ENCODE measurements around the gene SLC5A2. TPM values are rescaled to one million over a fixed set of nuclear protein-coding genes. Genes with fewer than 3 reads are reported as not detected.
A peak's percentile ranks its signal among the peaks of the same experiment; 100 is the strongest.

Gene SLC5A2
- total RNA-seq, 1 donor from 2014 or later, result 0.53 TPM

- no peak for DNase-seq (ENCODE audit: low spot score in 2 of 2)
- Histone ChIP-seq H3K4me1 (peaks cover 5 to 29% of the 10 kb centered on the region in 2 donors), H3K36me3 (peaks cover under 1 to 12% of the 10 kb centered on the region in 2 donors), H3K4me3 (no peak overlapping the region), H3K27me3 (no peaks in the 10 kb centered on the region), H3K27ac (no peak overlapping the region), H3K9me3 (no peaks in the 10 kb centered on the region)
- no peak for TF ChIP-seq CTCF (IDR thresholded peaks at IDR 0.05)
- intact Hi-C loops (cut with DNase I), result loop anchor here (5.0 to 10.0 kb wide), 4 partner anchors 48 to 369 kb away; partner anchors contain the start of genes ARMC5, FUS and ZNF267
These were observed 22.6 kb downstream of the SLC5A2 start for GRCh38 chr16:31505483-31505882.

DNA sequence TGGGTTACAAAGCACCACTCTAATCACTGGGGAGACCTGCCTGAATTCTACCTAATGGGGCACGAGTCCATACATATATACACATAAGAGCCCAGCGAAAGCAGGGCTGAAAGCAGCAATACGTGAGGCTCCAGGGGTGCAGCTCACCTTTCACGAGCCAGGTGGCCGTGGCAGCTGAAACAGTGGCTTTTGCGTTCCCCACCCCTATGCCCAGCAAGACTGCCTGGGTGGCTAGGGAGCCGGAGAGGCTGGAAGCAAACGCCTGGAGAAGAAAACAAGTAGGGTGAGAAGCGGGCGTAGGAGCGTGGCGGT lies 24.6 kb downstream of the SLC5A2 start:
- no peak for DNase-seq (ENCODE audit: low spot score in 2 of 2)
- intact Hi-C loops (cut with DNase I), result loop anchor here (5.0 to 10.0 kb wide), 4 partner anchors 50 to 367 kb away; partner anchors contain the start of genes ARMC5, FUS and ZNF267
- H3K27ac ChIP-seq, result peak overlapping the region; percentile 96 to 97
- H3K27me3 ChIP-seq, result no peaks in the 10 kb centered on the region
- H3K36me3 ChIP-seq, result peaks cover 0 to 11% of the 10 kb centered on the region in 2 donors
- no peaks in the 10 kb centered on the region for H3K9me3 ChIP-seq
- H3K4me3 ChIP-seq, result peak overlapping the region; percentile 95 to 97
- H3K4me1 ChIP-seq, result peaks cover 5 to 29% of the 10 kb centered on the region in 2 donors
- TF ChIP-seq CTCF (IDR thresholded peaks at IDR 0.05), result no peak

DNA sequence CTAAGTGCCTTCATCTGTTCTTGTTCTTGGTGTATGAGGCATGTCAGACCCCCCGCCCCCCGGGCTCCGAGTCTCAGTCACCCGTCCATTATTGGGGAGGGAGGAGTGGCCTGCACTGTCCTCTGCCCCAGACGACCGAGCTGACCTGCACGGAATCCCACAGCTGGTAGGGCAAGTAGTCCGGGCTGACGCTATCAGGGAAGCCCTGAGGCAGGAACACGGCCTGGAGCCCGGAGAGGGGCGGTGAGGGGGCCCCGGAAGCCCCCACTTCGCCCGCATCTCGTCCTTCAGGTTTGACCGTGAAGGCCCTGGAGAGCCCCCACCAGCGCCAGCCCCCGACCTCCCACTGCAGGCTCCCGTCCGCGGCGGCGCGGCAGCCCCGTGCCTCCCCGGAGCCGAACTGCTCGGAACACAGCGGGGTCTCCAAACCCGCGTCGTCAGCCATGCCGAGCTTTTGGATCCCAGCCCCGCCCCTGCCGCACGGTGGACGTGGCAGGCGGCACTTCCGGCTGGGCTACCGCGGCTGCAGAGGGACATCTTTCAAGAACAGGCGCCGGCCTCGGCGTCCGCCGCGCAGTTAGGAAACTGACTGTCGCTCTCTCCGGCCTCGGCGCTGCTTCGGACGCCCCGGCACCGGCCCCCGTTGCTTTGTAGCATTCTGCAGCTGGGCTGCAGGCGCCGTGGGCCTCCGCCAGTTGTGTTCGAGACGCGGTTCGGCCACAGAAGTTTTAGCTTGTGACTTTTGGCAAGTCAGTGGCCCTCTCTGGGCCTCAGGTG lies 25.2 kb downstream of the SLC5A2 start, which contains the start of gene RUSF1:
TSS of gene RUSF1 (minus strand) at position 463 of the 777 bp plus-strand sequence. CDS start at position 445, 18 bp downstream.
- Histone ChIP-seq H3K27me3 (no peaks in the 10 kb centered on the region), H3K36me3 (peaks cover 0 to 11% of the 10 kb centered on the region in 2 donors), H3K27ac (peak within 1 kb of the TSS; percentile 96 to 97), H3K4me3 (peak within 1 kb of the TSS; percentile 95 to 97), H3K9me3 (no peaks in the 10 kb centered on the region), H3K4me1 (peaks cover 5 to 24% of the 10 kb centered on the region in 2 donors)
- DNase-seq (ENCODE audit: low spot score in 2 of 2), result peak; percentile 67 to 96
- intact Hi-C loops (cut with DNase I), result loop anchor here (1.0 to 10.0 kb wide), 5 partner anchors 36 to 367 kb away; partner anchors contain the start of genes ARMC5, FUS, TGFB1I1 and ZNF267
- TF ChIP-seq CTCF (IDR thresholded peaks at IDR 0.05), result no peak

GRCh38 chr16:31508706-31509195 lies 25.8 kb downstream of the SLC5A2 start:
- no peak for DNase-seq (ENCODE audit: low spot score in 2 of 2)
- peak overlapping the region; percentile 96 to 97 for H3K27ac ChIP-seq
- H3K9me3 ChIP-seq, result no peaks in the 10 kb centered on the region
- peaks cover 5 to 20% of the 10 kb centered on the region in 2 donors for H3K4me1 ChIP-seq
- no peak for TF ChIP-seq CTCF (IDR thresholded peaks at IDR 0.05)
- intact Hi-C loops (cut with DNase I), result loop anchor here (1.0 to 10.0 kb wide), 5 partner anchors 36 to 366 kb away; partner anchors contain the start of genes ARMC5, FUS, TGFB1I1 and ZNF267
- no peaks in the 10 kb centered on the region for H3K27me3 ChIP-seq
- peaks cover 0 to 11% of the 10 kb centered on the region in 2 donors for H3K36me3 ChIP-seq
- H3K4me3 ChIP-seq, result peak overlapping the region; percentile 95 to 97

GRCh38 chr16:31513126-31513525 lies 30.2 kb downstream of the SLC5A2 start:
- intact Hi-C loops (cut with DNase I), result no loop called here
- H3K9me3 ChIP-seq, result no peaks in the 10 kb centered on the region
- peaks cover 0 to 6% of the 10 kb centered on the region in 2 donors for H3K4me1 ChIP-seq
- no peaks in the 10 kb centered on the region for H3K36me3 ChIP-seq
- no peak overlapping the region for H3K4me3 ChIP-seq
- H3K27me3 ChIP-seq, result no peaks in the 10 kb centered on the region
- no peak overlapping the region for H3K27ac ChIP-seq
- no peak for TF ChIP-seq CTCF (IDR thresholded peaks at IDR 0.05)
- DNase-seq (ENCODE audit: low spot score in 2 of 2), result no peak

Data from ascending aorta (tissue), 2 donors.